GM18511 (cell line): ENCODE data around the gene ODC1.

Source experiments
- ATAC-seq: cut with Tn5 transposase; IDR thresholded peaks from one replicate; pipeline ENCODE4 v1.9.1; 2021; ENCODE audit warnings: mild to moderate bottlenecking, moderate library complexity; ENCODE audit not compliant: unreplicated experiment

Gene ODC1

GRCh38 chr2:10419553-10420257, 28.4 kb downstream of the ODC1 start:
- no peak for ATAC-seq

DNA sequence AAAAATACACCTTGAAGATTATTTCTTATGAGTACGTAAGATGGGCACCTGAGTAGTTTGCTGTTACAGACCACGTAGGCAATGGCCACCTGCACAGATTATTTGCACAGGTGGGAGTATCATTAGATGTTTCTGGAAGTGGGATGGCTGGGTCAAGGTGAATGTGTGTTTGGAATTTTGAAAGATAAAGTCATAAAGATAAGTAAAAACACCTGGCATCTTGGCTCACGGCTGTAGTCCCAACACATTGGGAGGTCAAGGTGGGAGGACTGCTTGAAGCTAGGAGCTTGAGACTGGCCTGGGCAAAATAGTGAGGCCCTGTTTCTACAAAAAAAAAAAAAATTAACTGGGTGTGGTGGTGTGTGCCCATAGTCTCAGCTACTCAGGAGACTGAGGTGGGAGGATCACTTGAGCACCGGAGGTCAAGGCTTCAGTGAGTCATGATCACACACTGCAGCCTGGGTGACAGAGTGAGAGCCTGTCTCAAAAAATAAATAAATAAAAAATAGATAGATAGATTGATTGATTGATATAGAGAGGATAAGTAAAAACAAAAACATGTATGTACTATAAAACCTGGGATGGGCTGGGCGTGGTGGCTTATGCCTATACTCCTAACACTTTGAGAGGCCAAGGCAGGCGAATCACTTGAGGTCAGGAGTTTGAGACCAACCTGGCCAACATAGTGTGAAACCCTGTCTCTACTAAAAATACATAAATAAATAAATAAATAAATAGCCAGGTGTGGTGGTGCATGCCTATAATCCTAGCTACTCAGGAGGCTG, 30.4 kb downstream of the ODC1 start:
- ATAC-seq: no peak

DNA sequence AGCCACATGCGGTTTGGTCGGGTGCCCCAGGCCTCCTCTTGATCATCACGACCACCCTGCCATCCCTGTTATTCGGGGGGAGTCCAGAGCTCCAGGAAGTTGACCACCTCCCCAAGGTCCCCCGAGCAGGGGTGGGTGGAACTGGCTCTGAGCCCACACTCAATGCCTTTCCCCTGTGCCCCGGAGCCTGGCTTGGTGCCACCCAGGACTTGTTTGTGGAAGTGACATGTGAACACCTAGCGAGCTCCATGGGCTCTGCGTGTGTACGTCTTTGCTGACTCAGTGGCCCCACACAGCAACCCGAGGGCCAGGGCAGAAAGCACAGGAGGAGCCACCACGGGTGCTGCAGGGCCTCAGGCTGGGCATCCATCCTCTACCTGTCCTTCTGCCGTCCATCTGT, 32.5 kb downstream of the ODC1 start:
- ATAC-seq: no peak

- no peak for ATAC-seq
Measured at GRCh38 chr2:10415048-10415447, 33.1 kb downstream of the ODC1 start.

DNA sequence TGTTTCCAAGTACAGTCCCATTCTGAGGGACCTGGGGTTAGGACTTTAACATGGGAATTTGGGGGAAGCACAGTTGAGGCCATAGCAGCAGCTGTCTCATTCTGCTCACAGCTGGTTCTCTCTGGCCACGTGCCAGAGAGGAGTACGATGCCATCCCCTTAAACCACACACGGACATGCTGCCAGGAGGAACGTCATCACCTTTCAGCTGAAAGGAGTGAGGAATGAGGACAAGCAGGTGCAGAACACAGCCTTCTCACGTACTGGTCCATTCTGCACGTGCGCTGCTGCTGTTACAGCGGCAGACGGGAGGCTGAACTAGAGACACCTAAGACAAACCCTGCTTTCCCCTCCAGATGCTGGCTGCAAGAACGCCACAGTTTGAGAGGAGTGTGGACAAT, 33.5 kb downstream of the ODC1 start:
- no peak for ATAC-seq

DNA sequence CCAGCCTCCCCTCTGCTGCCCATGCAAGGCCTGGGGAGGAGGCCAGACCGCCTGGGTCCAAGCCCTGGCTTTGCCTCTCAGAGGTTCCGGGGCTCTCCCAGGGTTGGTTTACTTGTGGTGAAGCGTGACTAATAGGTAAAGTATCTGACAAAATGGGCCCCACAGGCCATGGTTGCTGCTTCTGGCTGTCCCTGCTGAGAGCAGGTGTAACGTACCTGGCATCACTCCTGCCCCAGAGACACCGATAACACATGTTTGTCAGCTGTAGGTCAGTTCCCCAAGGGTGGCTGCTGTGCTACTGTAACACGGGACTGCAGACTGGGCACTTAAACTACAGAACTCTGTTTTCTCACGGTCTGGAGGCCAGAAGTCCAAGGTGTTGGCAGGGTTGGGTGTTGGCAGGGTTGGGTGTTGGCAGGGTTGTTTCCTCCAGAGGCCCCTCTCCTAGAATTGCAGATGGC, 34.1 kb downstream of the ODC1 start:
- ATAC-seq: no peak

DNA sequence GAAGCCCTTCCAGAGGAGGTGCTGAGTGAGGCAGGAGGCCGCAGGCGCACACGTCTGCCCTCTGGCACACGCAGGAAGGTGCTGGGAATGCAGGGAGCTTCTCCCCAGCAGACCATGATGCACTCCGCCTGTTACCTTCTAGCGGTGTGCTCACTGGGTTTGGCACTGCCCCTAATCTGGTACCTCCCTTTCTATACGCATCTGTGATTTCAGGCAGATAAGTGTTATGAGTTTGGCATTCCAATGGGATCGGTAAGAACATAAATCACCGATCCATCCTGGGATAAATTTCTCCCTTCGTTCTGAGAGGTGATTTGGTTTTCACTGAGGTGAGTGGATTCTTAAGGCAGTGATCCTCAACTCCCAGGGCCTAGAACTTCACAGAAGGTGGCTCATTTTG, 34.6 kb downstream of the ODC1 start:
- ATAC-seq: no peak

- ATAC-seq: no peak
Measured at GRCh38 chr2:10412380-10412779, 35.7 kb downstream of the ODC1 start.

DNA sequence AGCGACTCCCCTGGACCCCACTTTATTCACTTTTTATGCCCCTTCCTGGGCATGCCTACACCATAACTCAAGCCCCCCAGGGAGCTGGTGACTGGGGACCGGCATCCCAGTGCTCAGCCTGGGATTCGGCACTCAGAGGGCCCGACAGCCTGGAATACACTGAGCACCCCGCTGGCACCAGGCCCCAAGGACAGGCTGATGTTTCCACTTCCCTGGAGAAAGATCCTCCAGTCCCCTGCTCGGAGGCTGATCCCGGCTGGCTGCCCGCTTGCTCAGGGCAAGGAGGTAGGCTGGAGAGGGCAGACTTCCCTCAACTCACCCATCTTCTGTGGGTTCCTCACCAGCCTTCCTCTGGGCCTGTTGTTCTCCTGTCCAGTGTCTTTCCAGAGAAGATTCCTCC, 36.6 kb downstream of the ODC1 start:
- ATAC-seq: no peak

DNA sequence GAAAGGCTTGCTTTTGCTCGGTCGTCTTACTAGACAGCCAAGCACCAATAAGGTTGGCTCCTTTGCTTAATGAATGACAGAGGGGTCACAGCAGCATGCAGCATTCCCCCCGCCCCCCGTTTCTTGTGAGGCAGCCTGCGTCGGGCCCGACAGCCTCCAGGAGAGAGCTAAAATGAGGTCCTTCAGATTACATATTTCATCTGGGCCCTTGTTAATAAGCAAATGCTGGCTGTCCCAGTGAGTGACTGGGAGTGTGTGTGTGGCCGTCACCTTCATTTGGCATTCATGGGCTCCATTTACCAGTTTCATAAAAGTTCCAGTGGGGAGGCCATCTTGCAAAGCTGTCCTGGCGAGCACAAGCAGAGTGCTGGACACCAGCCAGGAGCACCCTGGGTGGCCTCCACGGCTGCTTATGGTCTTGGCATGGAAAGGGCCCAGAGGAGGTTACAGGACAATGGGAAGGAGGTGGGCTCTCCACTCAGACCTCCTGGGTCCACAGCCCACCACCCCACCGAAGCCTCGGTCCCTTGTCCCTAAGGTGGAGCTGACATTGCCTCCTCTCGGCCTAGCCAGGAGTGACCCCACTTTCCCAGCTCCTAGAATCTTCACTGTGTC, 37.2 kb downstream of the ODC1 start:
- ATAC-seq: peak; percentile 2

DNA sequence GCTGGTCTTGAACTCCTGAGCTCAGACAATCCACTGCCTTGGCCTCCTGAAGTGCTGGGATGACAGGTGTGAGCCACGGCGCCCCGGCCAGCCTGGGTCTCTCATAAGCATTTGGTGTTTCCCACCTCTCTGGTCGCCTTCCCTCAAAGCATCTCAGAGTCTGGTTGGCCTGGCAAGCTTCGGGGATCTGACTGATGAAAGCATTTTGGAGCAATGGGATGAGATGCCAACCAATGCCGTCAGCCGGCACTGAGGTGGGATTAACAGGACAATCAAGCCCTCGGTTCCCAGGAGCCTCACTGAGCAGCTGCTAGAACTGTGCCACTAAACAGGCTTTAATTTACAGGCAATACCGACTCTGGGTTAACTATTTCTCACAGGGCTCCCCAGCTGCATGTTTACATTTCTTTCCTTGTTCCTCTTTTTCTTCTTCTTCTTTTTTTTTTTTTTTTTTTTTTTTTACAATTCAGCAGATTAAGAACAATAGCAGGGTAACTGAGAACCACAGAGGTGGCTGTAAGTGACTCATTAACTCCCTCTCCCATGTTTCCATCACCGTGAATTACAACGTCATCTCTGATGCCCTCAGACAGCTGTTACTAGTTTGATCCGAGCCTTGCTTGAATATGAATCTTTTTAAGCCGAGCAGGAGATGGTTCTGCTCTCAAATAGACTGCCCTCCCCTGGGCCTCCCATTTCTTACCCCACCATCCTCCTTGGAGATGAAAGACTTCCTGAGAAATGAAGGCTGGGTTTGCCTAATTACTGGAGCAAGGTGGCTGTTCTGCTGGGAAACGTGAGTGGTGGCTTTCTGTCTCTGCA, 37.9 kb downstream of the ODC1 start:
- peak; percentile 70 for ATAC-seq

DNA sequence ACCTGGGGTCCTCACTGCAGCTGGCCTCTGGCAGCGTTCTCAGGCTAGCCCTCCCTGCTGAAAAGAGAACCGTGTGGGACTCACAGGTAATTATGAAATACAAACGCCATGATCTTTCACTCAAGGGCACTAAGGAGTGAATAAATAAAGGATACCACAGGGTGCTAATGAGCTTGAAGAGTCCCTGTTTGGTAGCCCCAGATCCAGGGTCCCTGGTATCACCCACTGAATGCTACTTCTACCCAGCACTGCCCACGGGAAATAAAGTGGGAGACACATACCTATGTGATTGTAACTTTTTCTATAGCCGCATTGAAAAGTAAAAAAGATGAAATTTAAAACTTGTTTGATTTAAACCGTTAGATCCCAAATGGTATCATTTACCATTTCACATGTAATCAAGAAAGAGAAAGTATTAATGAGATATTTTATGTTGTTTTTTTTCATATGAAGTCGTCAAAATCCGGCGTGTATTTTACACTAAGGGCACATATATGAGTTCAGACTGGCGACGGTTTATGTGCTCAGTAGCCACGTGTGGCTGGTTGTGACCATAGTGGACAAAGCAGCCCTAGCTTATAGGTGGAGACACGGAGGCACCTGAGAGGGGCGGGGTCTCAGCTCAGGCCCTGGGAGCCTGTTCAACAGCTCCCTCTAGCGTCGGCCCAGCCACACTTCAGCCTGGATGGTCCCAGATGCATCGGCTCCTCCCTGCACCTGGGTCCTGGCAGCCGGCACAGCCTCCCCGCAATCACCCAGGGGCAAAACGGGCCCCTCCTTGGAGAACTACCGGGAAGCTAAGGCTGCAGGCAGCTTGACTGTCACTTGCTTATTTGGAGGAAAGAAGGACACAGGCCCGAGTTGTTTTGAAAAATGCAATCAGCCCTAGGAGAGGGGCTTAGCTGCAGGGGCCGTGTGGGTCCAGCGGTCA, 39.2 kb downstream of the ODC1 start:
- ATAC-seq: peak; percentile 51

DNA sequence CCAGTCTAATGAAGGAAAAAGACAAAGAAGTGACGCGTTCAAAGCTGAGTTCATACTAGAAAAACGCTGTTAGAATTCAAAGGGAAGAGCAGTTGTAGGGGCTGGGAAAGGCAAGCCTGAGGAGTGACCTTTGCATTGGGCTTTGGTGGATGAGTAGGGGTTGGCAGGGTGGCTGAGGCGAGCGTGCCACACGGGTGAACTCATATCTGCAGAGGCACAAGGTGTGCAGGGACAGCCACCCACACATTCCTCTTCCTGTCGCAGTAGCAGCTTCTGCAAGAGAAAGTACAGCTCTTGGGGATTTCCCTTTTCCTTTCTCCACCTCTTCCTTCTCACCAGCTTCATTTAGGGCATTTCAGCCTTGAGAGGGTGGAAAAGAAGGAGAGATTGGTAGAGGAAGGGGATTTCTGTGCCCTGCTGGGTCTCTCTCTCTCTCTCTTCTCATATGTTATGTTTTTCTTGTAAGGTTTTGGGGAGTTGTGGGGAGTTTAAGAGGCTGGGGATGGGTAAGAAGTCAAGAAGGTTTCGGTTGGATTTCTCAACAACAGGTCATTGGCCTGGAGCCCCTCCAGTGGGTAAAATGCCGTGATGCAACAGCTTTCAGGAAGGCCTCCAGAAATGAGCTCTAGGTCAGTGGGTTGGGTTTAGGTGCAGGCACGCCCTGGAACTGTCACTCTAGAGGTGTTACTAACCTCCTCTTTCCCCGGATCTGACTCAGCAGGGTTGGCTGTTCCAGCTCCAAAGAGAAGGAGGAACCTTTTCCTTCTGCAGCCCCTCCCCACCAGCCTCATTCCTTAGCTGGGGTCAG, 40.1 kb downstream of the ODC1 start:
- ATAC-seq: peak; percentile 47

DNA sequence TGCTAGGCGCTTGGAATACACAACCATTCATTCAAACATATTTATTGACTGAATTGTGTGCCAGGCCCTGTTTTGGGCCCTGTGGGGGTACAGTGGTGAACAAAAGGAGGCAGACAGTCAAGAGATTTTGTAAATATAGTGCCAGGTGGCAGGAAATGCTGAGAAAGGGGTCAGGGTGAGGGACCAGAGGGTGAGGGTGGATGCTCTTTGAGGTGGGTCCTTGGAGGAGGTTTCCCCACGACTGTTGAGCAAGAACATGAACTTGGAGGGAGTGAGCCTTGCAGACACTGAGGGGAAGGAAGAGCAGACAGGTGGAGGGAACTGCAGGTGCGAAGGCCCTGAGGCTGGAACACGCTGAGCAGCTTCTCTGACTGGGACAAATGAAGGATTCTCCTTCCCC, 40.7 kb downstream of the ODC1 start:
- ATAC-seq: no peak

GRCh38 chr2:10406491-10407188, 41.5 kb downstream of the ODC1 start:
- no peak for ATAC-seq

DNA sequence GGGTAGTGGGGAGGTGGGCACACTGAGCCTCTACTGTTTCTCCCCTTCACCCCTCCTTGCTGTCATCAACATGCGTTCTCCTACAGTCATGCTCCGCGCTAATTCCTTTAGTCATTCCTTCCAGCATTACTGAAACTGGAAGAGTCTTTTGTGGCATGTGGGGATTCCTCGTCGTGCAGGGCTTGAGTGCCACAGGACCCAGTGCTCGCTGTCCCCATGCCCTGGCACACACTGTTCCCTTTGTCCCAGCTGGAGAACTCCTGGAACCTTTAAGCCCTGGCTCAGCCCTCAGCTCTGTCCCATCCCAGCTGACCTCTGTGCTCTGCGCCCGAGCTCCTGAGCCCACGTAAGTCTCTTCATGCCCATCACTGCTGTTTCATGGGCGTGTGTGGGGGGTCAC, 42.1 kb downstream of the ODC1 start:
- no peak for ATAC-seq

DNA sequence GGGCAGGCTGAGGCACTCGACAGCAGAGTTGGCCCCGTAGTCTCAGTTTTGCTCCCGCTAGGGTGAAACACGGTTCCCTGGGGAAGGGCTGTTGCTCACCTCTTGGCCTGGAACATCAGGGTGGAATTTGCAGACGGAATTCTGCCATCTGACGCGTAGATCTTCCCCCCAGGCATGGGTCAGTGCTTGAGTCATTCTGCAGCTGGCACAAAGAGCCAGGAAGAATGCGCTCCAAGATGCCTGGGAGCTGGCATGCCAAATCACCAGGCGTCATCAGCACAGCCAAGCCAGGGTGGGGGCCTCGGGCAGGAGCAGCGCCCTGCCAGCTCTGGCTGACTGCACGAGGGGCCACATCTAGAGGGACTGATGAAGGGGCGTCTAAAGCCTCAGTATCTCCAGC, 42.7 kb downstream of the ODC1 start:
- no peak for ATAC-seq

DNA sequence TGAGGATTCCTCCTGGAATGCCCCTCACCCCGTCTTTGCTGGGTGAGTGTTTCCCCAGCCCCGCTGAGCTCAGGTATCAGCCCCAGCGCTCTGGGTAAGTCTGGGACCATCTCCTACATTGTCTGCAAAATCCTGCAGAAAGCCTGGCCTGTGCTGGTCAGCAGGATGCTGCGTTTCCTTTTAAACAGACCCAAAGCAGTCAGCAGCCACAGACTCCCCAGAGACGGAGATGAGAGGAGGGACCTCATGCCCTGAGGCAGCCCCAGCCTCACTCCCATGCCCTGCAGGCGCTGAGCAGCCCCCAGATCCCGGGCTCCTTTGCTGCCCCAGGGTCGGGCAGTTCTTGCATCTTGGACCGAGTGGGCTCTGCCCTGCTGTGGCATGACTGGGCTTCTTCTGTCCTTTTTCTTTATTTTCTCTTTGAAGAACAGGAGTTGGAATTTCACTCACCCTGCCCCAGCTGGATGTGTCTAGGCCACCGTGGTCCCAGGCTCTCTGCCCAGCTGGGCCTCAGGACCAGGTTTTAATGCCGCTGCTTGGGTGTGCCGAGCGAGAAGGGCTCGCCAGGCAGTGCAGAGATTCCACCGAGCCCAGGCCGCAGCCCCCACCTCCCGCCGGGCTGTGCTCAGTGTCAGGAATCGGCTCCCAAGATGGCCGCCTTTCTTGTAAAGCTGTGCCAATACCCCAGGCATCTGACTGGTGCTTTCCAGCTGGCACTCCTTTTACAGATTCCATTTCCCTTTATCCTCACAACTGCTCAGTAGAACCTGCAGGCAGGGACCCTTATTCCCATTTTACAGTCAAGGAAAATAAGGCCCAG, 43.6 kb downstream of the ODC1 start:
- no peak for ATAC-seq
